PC-9 (cell line): ENCODE measurements around the gene INO80E. TPM values are rescaled to one million over a fixed set of nuclear protein-coding genes. Genes with fewer than 3 reads are reported as not detected.

ENCODE experiments used
- BruUV-seq: library from RNA; stranded (reverse); fragments of 400-500 nt; replicated peaks from 2 replicates; lab custom pipeline; 2021; lab: Mats Ljungman, UMichigan
- CTCF ChIA-PET: fragments of 300-600 bp; sonication (Branson Sonifier 250); formaldehyde crosslinking; loops from one replicate; lab custom pipeline; 2022; ENCODE audit warnings: antibody characterized with exemption; lab: Charles Lee
- POLR2A ChIA-PET: fragments of 300-600 bp; sonication (Branson Sonifier 250); formaldehyde crosslinking; loops from one replicate; lab custom pipeline; 2022; ENCODE audit warnings: antibody characterized with exemption; ENCODE audit not compliant: unreplicated experiment; lab: Charles Lee
- DNase-seq, 2 experiments: peaks; one replicate each; pipeline versions ENCODE4 v3.0.0 to v3.0.0-alpha.2; 2015 to 2022; ENCODE audit warnings: mixed read lengths in 1 of 2
- H2AFZ ChIP-seq: fragments of 200-600 bp; sonication (generic); 2 replicates; pipeline ENCODE4 v1.8.1; 2017; ENCODE audit warnings: antibody characterized with exemption
- H3F3A ChIP-seq: fragments of 200-600 bp; sonication (generic); 2 replicates; pipeline ENCODE4 v1.8.1; 2017; ENCODE audit warnings: antibody characterized with exemption, mild to moderate bottlenecking, low read depth; ENCODE audit not compliant: insufficient read depth
- H3K27ac ChIP-seq: fragments of 200-600 bp; sonication (generic); 2 replicates; pipeline ENCODE4 v1.6.1; 2016; ENCODE audit warnings: mixed run types
- H3K27me3 ChIP-seq: fragments of 200-600 bp; sonication (generic); 2 replicates; pipeline ENCODE4 v1.6.1; 2016; ENCODE audit warnings: low read depth, mixed run types; ENCODE audit not compliant: insufficient read depth
- H3K36me3 ChIP-seq: fragments of 200-600 bp; sonication (generic); 2 replicates; pipeline ENCODE4 v1.6.1; 2016; ENCODE audit warnings: low read depth, mixed run types
- H3K4me1 ChIP-seq: fragments of 200-600 bp; sonication (generic); replicated peaks from 2 replicates; pipeline ENCODE4 v1.6.1; 2016; ENCODE audit warnings: mixed run types; ENCODE audit not compliant: insufficient read depth
- H3K4me2 ChIP-seq: fragments of 200-600 bp; sonication (generic); 2 replicates; pipeline ENCODE4 v1.6.1; 2017; ENCODE audit warnings: mixed run types
- H3K4me3 ChIP-seq: fragments of 200-600 bp; sonication (generic); 2 replicates; pipeline ENCODE4 v1.6.1; 2016; ENCODE audit warnings: mixed run types
- H3K79me2 ChIP-seq: fragments of 200-600 bp; sonication (generic); 2 replicates; pipeline ENCODE4 v1.6.1; 2017; ENCODE audit warnings: low read depth, mixed run types
- H3K9me2 ChIP-seq: fragments of 200-600 bp; sonication (generic); 2 replicates; pipeline ENCODE4 v1.8.1; 2017; ENCODE audit warnings: mild to moderate bottlenecking; ENCODE audit not compliant: insufficient read depth
- H3K9me3 ChIP-seq: fragments of 200-600 bp; sonication (generic); 2 replicates; pipeline ENCODE4 v1.8.1; 2016; ENCODE audit warnings: low read depth; ENCODE audit not compliant: insufficient read depth
- H4K20me1 ChIP-seq: fragments of 200-600 bp; sonication (generic); 2 replicates; pipeline ENCODE4 v1.8.1; 2017; ENCODE audit not compliant: insufficient read depth
- EZH2 ChIP-seq: fragments of 200-600 bp; sonication (generic); IDR thresholded peaks from 2 replicates; pipeline ENCODE4 v1.8.0; 2017; ENCODE audit warnings: antibody characterized with exemption, low read depth
- intact Hi-C: fragments of 100-400 bp; cut with micrococcal nuclease; formaldehyde crosslinking; loops from one replicate; pipeline ENCODE4 v1.10.0; 2022; ENCODE audit not compliant: unreplicated experiment
- total RNA-seq: library from RNA; stranded (reverse); gene quantifications from 2 replicates; pipeline ENCODE4 v1.2.3, GENCODE V29; 2021
- TF ChIP-seq, protein P1 (sequence below): fragments of 200-600 bp; sonication (generic); conservative IDR thresholded peaks from 2 replicates; pipeline ENCODE4 v1.6.1; 2017; ENCODE audit warnings: mixed run types, antibody characterized with exemption, mild to moderate bottlenecking, moderate library complexity

INO80E gene
- total RNA-seq, 1 experiment from 2014 or later, result 102 TPM

DNA sequence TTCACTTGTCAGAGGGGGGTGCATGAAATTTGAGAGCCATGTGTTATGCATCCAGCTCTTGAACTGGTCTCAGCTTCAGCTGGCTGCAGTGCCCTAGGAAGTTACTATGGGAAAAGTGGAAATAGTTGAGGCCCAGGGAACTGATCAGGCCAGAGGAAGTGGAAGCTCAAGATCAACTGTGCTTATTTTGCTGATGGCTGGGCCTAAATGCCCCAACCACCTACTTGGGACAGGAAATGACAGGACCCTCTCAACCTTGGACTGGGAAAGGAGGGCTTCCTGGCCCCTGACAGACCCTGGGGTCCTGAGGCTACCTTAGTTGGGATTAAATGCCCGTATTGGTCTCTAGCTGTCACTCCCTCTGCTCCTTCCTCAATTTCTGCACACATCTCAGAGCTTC lies 23.5 kb upstream of the INO80E start:
- H3F3A ChIP-seq, result peaks cover 15% of the 10 kb centered on the region; the same call in 1 of the 2 replicates
- BruUV-seq, result no TSS peak
- no peaks in the 10 kb centered on the region for H3K36me3 ChIP-seq
- H3K4me2 ChIP-seq, result no peak overlapping the region
- H3K4me1 ChIP-seq, result peaks cover 19% of the 10 kb centered on the region
- DNase-seq, result no peak
- peaks cover 36% of the 10 kb centered on the region for H3K79me2 ChIP-seq
- no peaks in the 10 kb centered on the region for H3K9me2 ChIP-seq
- H2AFZ ChIP-seq, result no peak overlapping the region
- peaks cover 20% of the 10 kb centered on the region; the same call in 1 of the 2 replicates for H4K20me1 ChIP-seq
- intact Hi-C loops, result no loop called here
- POLR2A ChIA-PET, result interaction anchor here (0.6 to 0.7 kb wide), 2 partner anchors 316 to 398 kb away, joined by 4 to 9 read pairs; no protein-coding TSS in a partner anchor
- no peak overlapping the region for H3K27ac ChIP-seq
- H3K4me3 ChIP-seq, result no peak overlapping the region
- TF ChIP-seq, protein P1, sequence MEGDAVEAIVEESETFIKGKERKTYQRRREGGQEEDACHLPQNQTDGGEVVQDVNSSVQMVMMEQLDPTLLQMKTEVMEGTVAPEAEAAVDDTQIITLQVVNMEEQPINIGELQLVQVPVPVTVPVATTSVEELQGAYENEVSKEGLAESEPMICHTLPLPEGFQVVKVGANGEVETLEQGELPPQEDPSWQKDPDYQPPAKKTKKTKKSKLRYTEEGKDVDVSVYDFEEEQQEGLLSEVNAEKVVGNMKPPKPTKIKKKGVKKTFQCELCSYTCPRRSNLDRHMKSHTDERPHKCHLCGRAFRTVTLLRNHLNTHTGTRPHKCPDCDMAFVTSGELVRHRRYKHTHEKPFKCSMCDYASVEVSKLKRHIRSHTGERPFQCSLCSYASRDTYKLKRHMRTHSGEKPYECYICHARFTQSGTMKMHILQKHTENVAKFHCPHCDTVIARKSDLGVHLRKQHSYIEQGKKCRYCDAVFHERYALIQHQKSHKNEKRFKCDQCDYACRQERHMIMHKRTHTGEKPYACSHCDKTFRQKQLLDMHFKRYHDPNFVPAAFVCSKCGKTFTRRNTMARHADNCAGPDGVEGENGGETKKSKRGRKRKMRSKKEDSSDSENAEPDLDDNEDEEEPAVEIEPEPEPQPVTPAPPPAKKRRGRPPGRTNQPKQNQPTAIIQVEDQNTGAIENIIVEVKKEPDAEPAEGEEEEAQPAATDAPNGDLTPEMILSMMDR, result no peak
- TF ChIP-seq EZH2, result no peak
- no peaks in the 10 kb centered on the region for H3K9me3 ChIP-seq
- H3K27me3 ChIP-seq, result no peaks in the 10 kb centered on the region
- CTCF ChIA-PET, result interaction anchor here (0.6 to 0.9 kb wide), 2 partner anchors 46 to 52 kb away, joined by 4 to 5 read pairs; partner anchors contain the start of gene KCTD13

DNA sequence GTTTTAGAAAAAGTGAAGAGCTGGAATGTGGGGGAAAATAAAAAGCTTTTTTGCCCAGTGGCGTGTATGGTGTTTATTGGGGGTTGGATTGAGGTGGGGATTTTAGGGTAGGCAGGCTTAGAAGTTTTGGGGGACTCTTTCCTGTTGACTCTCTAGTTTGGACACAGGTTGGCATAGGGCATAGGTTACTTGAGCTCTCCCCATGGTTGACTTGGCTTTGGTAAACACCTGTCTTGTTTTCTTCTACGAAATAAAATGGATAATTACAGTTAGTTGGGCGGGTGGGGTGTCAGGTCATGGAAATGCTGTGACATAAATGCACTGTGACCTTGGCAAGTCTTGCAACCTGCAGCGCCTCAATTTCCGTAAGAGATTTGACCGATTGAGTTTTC lies 23.1 kb upstream of the INO80E start:
- no peak for TF ChIP-seq EZH2
- TF ChIP-seq, protein P1, result no peak
- no peaks in the 10 kb centered on the region for H3K36me3 ChIP-seq
- H3K4me3 ChIP-seq, result peak overlapping the region; percentile 7; the same call in 1 of the 2 replicates
- CTCF ChIA-PET, result interaction anchor here (0.6 to 1.2 kb wide), 8 partner anchors 11 to 125 kb away, joined by 3 to 6 read pairs (median 4); partner anchors contain the start of genes ASPHD1, HIRIP3, KCTD13 and SEZ6L2
- H2AFZ ChIP-seq, result peak overlapping the region; percentile 52; the same call in 1 of the 2 replicates
- H4K20me1 ChIP-seq, result peaks cover 21% of the 10 kb centered on the region; the same call in 1 of the 2 replicates
- no peaks in the 10 kb centered on the region for H3K9me3 ChIP-seq
- 0 out of 2 replicates have a peak overlapping the region, but pooled peaks have one; percentile 17 for H3K4me2 ChIP-seq
- no peaks in the 10 kb centered on the region for H3K27me3 ChIP-seq
- BruUV-seq, result no TSS peak
- peaks cover 19% of the 10 kb centered on the region for H3K4me1 ChIP-seq
- no peak overlapping the region for H3K27ac ChIP-seq
- peaks cover 41% of the 10 kb centered on the region for H3K79me2 ChIP-seq
- peaks cover 15% of the 10 kb centered on the region; the same call in 1 of the 2 replicates for H3F3A ChIP-seq
- POLR2A ChIA-PET, result interaction anchor here (0.6 to 1.7 kb wide), 21 partner anchors 10 to 1273 kb away, joined by 3 to 30 read pairs (median 5); partner anchors contain the start of genes ALDOA, ASPHD1, CDIPT and HIRIP3
- H3K9me2 ChIP-seq, result no peaks in the 10 kb centered on the region
- no peak for DNase-seq
- intact Hi-C loops, result loop anchor here (1.0 kb wide), 5 partner anchors 29 to 168 kb away; partner anchors contain the start of genes ASPHD1, CDIPT and KCTD13

DNA sequence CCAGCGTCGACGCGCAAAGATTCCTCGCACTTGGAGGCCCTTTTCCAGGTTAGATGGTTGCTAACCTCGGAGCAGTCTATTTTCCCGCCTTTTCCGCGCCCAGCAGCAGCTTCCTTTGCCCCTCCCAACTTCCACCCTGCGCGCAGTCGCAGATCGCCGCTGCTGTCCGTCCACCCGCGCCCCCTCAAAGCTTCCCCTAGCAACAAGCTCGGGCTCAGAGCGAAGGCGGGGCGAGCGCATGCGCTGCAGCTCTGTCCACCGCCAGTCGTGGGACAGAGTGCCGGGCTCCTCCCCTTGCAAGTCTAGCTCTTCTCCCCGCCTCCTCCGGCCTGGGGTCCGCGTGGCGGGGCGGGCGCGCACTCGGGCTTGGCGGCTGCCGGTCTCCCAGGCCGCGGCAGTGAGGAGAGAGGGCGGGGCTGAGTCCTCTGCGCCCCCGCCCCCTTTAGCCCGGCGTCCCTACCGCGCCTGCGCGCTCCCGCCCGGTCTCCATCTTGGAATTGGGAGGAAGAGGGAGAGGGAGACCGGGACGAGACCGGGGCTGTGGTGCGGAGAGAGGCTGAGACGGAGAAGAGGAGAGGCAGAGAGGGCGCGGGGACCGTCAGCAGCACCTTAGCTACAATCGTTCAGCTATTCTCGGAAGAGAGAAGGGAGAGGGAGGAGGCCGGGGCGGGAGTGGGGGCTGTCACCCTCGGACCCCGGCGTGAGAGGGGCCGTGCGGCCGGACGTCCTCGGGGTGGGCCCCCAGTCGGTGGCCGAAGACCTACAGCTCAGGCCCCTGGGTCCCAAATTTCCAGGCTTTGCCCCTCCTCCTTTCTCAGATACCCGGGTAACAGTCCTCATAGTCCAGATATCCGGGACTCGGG lies 22.4 kb upstream of the INO80E start, which contains the start of gene TAOK2:
TAOK2 (plus strand) TSS at position 485 of the 863 bp plus-strand sequence. CDS start 3,905 bp downstream, outside the sequence.
- Histone ChIP-seq H3K4me3 (peak within 1 kb of the TSS; percentile 84), H2AFZ (peak within 1 kb of the TSS; percentile 94), H3K9me2 (no peaks in the 10 kb centered on the region), H3K79me2 (peaks cover 41% of the 10 kb centered on the region), H3K27me3 (no peaks in the 10 kb centered on the region), H3F3A (peaks cover 15% of the 10 kb centered on the region; the same call in 1 of the 2 replicates), H3K27ac (peak within 1 kb of the TSS; percentile 8; the same call in 1 of the 2 replicates), H4K20me1 (peaks cover 21% of the 10 kb centered on the region; the same call in 1 of the 2 replicates), H3K4me1 (peaks cover 19% of the 10 kb centered on the region), H3K9me3 (no peaks in the 10 kb centered on the region), H3K36me3 (0 out of 2 replicates have a peak, but pooled peaks cover 4% of the 10 kb centered on the region), H3K4me2 (peak within 1 kb of the TSS; percentile 91)
- intact Hi-C loops, result loop anchor here (1.0 kb wide), 5 partner anchors 29 to 168 kb away; partner anchors contain the start of genes ASPHD1, CDIPT and KCTD13
- TF ChIP-seq, protein P1, result no peak
- no peak for TF ChIP-seq EZH2
- ChIA-PET CTCF (interaction anchor here (0.5 to 1.2 kb wide), 8 partner anchors 11 to 125 kb away, joined by 3 to 6 read pairs (median 4); partner anchors contain the start of genes ASPHD1, HIRIP3, KCTD13 and SEZ6L2), POLR2A (interaction anchor here (0.6 to 1.7 kb wide), 23 partner anchors 11 to 1273 kb away, joined by 3 to 30 read pairs (median 5); partner anchors contain the start of genes ALDOA, ASPHD1, CDIPT and HIRIP3)
- DNase-seq, result peak; percentile 95 to 100
- BruUV-seq, result no TSS peak
